Cardiac septum (tissue), 1 donor: ENCODE measurements around the gene MAN1A2. TPM values are rescaled to one million over a fixed set of nuclear protein-coding genes. Genes with fewer than 3 reads are reported as not detected.
"Not testable (repeated sequence)": the region's sequence is repeated elsewhere in the genome, so short reads cannot be mapped to it uniquely, and the experiment has no call there.

Experiments used
- DNase-seq: peaks from one replicate; pipeline ENCODE4 v3.0.0-alpha.2; 2020; ENCODE audit warnings: low spot score
- intact Hi-C: fragments of 100-400 bp; cut with DNase I; formaldehyde crosslinking; loops from one replicate; pipeline ENCODE4 v1.14.0; 2022
- total RNA-seq: library from RNA; stranded (reverse); fragmentation: NEBNext Ultra II Directional; extraction: Animal tissue kit (Norgen Biotek cat#: 25700); gene quantifications from one replicate; pipeline ENCODE4 v1.2.1, GENCODE V29; 2021
- donor health status: DM: no; HTN: no; CAD: no.

MAN1A2 gene
- total RNA-seq, 1 donor from 2014 or later = 36.3 TPM

DNA sequence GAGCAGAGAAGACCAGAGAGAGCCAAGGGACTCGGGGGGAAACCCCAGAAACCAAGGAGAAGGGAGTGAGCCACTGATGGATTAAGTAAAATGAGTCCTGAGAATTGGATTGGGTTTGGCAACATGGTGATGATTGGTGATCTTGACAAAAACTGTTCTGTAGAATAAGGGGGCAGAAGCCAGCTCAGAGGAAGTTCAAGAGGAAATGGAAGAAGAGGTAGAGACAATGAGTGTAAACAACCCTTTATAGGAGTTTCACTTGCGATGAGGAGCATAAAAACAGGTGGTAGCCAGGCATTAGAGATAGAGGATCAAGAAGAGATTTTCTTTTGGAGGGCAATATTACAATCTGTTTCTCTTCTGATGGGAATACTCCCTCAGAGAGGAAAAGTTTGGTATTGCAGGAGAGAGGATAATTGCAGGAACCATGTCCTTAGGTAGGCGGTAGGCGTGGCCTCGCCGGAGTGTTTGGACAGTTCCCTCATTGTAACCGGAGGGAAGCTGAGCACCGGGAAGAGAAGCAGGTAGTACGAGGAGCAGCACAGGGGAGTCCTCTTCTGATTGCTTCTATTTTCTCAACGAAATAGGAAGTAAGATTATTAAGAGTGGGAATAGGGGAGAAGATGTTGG, 170.2 kb downstream of the MAN1A2 start:
- intact Hi-C loops = loop anchor here (5.0 kb wide), 2 partner anchors 60 to 135 kb away; no protein-coding TSS in a partner anchor
- DNase-seq = no peak

DNA sequence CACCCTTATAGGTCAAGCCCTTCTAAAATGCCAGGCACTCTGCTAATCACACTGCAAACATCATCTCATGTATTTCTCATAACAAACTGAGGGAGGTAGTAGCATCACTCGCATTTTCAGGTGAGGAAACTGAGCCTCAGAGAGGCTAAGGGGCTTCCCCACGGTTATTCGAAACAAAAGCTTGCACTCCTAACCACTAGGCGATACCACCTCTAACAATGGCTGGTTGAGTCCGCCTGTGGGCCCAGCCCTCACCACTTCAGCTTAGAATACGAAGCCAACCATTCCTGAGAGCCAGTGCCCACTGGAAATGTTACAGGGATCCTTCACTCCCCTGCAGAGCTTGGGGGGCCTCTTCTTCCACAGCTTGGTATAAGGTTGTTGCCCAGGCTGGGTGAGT, 173.3 kb downstream of the MAN1A2 start:
- DNase-seq = no peak
- intact Hi-C loops = no loop called here

GRCh38 chr1:117541003-117541402, 173.8 kb downstream of the MAN1A2 start:
- intact Hi-C loops = no loop called here
- no peak for DNase-seq

- intact Hi-C loops = no loop called here
- no peak for DNase-seq
Measured at GRCh38 chr1:117541585-117541984, 174.3 kb downstream of the MAN1A2 start.

- no peak for DNase-seq
- intact Hi-C loops = no loop called here
Measured at GRCh38 chr1:117544509-117545109, 177.4 kb downstream of the MAN1A2 start.

DNA sequence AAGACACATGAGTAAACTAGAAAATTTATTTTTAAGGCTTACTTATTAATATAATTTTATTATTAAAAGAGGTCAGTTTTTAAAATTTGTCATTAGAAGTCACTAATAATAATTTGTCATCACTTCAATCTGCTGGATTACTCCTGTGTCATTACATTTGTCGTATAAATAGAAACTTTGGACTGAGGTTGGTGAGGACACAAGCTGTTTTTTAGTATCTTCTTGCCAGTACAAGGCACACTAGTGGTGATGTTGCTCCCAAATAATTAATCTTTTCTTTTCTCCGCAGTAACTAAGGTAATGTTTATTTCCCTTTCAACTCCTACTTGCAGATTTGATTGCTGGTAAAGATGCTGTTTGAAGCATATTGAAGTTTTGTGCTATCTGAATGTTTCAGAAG, 179.2 kb downstream of the MAN1A2 start:
- DNase-seq = no peak
- intact Hi-C loops = no loop called here

- intact Hi-C loops = no loop called here
- no peak for DNase-seq
Measured at GRCh38 chr1:117553471-117553870, 186.2 kb downstream of the MAN1A2 start.

DNA sequence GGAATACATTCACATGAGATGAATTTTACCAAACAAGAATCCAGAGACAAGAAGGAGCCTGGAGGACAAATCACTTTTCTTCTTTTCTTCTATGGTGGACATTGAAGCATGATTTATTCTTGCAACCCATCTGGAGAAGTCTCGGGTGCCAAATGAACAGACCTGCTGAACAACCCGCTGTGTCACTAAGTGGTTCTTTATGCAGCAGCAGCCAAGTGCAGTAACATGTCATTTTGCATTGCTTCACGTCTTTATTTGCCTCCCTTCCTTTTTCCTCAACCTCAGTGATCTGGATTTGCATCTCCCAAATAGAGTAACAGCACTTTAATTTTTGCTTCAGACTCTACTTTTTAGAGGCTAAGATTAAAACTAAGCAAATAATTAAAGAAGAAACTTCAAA, 188.6 kb downstream of the MAN1A2 start:
- intact Hi-C loops = no loop called here
- DNase-seq = no peak

GRCh38 chr1:117556341-117556740, 189.1 kb downstream of the MAN1A2 start:
- intact Hi-C loops = no loop called here
- DNase-seq = no peak

- intact Hi-C loops = no loop called here
- DNase-seq = no peak
Measured at GRCh38 chr1:117556976-117557375, 189.7 kb downstream of the MAN1A2 start.

- DNase-seq, intact Hi-C loops: not testable (repeated sequence)
Measured at GRCh38 chr1:117558451-117558850, 191.2 kb downstream of the MAN1A2 start.

DNA sequence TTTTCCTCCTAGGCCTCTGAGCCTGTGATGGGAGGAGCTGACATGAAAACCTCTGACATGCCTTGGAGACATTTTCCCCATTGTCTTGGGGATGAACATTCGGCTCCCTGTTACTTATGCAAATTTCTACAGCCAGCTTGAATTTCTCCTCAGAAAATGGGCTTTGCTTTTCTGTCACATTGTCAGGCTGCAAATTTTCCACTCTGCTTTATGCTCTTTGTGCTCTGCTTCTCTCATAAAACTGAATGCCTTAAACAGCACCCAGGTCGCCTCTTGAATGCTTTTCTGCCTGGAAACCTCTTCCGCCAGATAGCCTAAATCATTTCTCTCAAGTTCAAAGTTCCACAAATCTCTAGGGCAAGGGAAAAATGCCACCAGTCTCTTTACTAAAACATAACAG, 191.9 kb downstream of the MAN1A2 start:
- DNase-seq = no peak
- intact Hi-C loops = no loop called here

GRCh38 chr1:117559985-117560384, 192.7 kb downstream of the MAN1A2 start:
- no peak for DNase-seq
- intact Hi-C loops = no loop called here

DNA sequence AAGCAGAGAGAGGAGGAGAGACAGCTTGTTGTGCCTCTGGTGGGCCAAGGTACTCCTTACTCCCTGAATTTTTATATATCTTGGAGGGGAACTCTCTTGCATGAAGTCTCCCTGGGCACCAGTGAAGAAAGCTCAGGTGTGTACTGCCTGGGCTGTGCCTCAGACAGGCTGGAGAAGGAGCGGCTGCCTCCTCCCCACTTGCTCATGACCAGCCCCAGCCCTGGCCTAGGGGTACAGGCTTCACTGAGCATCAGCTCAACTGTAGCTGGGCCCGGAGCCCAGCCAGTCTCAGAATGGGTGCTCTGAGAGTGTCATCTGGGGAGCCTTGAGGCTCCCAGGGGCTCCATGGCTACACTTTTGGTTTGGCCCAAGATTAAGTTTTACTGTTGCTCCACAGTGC, 193.8 kb downstream of the MAN1A2 start:
- intact Hi-C loops = no loop called here
- DNase-seq = no peak

GRCh38 chr1:117561551-117561950, 194.3 kb downstream of the MAN1A2 start:
- DNase-seq = no peak
- intact Hi-C loops = no loop called here

DNA sequence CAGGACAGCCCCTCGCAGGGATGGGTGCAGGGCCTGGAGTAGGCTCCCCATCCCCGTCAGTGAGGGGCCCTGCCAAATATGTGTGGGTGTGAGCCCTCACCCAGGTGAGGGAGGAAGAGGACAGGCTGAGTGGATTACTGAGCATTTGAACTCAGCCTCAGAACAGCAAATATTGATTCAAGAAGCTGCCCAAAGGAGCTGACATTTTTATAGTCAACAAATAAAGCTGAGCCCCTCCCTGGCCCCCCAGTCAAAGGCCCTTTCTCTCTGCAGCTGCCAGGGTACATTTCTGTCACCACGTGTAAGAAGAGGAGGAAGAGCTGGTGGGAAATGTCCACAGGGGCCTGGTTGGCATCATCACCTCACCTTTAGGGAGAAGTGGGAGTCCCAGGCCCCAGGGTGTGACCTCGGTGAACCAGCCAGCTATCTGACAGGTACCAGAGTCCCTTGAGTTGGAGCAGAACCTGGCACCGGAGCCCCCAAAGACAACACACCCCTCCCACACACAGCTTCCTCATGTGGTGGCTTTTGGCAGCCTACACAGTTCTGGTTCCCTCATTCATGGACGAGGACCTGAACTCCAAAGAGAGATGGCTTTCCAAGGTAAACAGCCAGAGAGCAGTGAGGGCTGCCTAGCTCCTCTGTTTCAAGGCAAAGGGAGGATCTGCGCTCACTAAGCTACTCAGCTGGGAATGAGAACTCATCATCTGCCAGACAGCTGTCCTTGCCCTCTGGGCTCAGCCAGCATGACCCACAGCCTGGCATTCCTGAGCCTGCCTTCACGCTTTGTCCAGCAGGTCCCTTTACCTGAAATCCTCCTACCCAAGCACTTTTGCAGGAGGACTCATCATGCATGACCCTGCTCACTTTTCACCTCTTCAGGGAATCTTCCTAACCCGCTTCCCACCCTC, 195.6 kb downstream of the MAN1A2 start:
- no peak for DNase-seq
- intact Hi-C loops = no loop called here

GRCh38 chr1:117563492-117563875, 196.2 kb downstream of the MAN1A2 start:
- DNase-seq = no peak
- intact Hi-C loops = no loop called here

GRCh38 chr1:117564227-117565075, 197.2 kb downstream of the MAN1A2 start:
- intact Hi-C loops = no loop called here
- no peak for DNase-seq

GRCh38 chr1:117565076-117565556, 197.9 kb downstream of the MAN1A2 start:
- no peak for DNase-seq
- intact Hi-C loops = no loop called here
